NCI-H1048 (cell line): Measurements from ENCODE around the gene SYNJ2.

ENCODE experiments used
- DNase-seq: peaks from one replicate; lab custom pipeline; 2025; lab: John Stamatoyannopoulos, UW

Gene SYNJ2

DNA sequence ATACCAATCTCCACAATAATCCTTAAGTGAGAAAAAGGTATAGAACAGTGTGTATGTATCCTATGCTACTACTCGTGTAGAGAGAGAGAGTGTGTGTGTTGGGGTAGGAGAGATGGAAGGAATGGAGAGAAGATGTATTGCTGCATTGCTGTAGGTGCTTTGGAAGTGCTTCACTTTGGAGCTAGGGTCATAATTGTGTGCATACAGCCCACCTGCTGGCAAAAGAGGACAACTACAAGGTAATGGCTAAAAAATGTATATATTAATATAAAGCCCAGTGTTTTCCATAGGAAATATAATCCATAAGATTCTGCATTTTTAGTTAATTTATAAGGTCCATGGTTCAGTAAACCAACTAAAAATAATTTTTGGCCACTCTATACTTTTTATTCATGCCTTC lies 150.3 kb downstream of the SYNJ2 start:
- no peak for DNase-seq

DNA sequence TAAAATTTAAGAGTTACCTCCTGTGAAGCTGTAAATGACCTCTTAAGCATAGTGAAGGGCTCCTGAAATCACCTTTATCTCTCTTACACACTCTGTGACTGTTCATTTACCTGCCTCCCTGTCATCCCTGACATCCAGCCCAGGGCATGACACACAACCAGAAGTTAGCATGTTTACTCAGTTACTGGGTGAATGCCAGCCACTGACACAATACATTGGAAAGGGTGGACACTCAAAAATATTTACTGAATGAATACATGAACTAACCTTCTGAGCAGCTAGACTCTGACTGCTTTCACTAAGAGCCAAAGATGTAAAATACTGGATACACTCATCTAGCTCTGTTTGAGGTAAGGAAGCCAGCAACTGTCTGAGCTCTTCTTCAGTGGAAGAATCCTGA lies 161.1 kb downstream of the SYNJ2 start:
- no peak for DNase-seq

DNA sequence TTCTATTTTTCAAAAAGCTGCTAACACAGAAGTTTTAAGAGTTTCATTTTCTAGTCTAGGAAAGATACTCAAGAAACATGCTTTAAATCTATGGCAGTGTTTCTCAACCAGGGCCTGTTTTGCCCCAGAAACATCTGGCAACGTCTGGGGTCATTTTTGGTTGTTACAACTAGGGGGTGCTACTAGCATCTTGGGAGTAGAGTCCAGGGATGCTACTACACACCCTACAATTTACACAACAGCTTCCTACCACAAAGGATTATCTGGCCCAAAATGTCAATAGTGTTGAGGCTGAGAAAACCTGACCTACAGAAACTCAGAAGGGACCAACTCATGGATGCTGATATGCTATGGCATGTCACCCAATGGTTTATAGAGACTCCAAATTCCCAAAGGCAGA lies 162.0 kb downstream of the SYNJ2 start:
- DNase-seq, result no peak
